ENCODE measurements around the gene ST7L.

Gene ST7L

DNA sequence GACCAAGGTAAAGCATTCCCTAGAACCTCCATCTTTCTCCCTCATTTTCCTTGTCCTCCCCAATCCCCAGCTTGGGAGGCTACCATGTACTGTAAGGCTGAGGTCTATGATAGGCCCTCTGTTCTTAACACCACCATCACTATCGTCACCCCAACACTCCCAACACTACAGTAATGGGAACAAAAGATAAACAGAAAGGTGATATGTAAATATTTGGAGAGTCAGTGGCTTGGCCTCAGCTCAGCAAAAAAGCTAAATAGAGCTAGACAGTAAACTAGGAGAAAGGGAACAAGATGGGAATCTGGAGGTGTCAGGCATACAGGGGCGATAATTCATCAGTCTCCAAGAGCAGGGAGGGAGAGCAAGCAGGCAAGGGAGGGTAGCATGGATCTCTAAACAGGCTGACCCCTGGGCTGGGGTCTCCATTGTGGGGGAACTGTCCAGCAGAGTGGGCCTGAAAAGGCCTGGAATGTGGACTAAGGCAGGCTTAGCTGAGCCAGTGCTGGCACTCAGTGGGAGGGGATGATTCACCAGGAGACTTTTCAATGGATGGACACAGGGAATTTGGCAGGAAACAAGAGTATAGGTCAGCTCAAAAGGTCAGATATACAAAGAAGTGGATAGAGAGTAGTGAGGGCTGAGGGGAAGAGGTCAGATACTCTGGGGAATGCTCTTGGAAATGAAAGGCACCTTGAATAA, 103.5 kb downstream of the ST7L start:
- no peak for DNase-seq (ENCODE audit: low read depth in 2 of 2)

DNA sequence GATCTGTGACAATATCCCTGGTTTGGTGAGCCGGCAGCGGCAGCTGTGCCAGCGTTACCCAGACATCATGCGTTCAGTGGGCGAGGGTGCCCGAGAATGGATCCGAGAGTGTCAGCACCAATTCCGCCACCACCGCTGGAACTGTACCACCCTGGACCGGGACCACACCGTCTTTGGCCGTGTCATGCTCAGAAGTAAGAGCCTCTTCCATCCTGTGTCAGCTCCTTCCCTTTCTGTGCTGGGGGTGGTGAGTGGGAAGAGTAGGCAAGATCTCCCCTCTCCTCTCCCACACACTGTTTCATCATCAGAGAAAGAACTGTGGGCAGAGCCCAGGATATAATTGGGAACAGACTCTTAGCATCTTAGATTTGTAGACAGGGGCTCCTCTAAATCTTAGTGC, 104.0 kb downstream of the ST7L start:
- DNase-seq (ENCODE audit: low read depth in 2 of 2) = no peak

DNA sequence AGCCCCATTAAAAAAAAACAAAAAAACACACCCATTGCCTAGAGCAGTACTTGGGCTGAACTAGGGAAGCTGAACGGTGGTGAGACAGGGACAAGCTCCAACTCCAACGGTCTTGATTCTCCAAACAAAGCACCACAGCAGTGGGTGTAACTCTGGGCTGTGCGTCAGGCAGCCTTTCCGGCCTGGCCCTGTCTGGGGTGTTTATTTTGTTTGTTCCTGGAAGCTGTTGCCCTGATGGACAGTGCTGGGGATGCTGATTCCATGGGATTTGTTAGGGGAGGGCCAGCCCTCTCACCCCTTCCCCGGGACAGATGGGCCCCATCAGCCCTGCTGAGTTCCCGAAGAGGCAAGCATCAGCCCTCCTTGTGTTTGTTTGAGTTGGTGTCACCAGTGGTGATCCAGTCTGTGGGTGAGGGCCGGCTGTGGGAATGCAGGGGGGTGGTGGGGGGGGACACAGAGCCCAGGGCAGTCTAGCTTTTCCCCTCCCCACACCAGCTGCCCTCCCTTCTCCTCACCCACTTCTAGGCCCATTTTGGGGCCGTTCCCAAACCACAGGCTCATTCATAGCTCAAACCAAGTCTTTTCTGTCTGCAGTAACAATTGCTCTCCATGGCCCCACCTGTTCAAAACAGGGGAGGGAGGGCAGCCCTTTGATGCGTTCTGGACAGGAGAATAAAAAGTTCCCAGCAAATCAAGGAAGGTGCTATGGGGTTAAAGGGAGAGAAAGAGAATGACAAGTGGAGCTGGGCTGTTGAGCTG, 105.7 kb downstream of the ST7L start:
- DNase-seq (ENCODE audit: low read depth in 2 of 2) = no peak

DNA sequence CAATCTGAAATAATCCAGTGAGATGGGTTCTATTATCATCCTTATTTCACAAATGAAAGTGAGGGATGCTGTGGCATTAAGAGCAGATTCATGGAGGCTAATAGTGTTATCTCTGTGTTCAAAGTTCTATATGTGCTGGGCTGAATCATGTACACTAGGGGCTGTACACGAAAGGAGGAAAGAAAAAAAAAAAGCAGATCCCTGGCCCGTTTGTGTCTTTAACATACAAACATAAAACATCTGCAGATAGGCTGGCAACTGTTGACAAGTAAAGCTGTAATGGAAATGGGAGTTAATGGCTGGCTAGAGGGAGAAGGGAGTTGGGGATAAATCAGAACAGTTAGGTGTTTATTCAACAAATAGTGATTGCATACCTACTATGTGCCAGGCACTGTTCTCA, 107.0 kb downstream of the ST7L start:
- no peak for DNase-seq (ENCODE audit: low read depth in 2 of 2)

DNA sequence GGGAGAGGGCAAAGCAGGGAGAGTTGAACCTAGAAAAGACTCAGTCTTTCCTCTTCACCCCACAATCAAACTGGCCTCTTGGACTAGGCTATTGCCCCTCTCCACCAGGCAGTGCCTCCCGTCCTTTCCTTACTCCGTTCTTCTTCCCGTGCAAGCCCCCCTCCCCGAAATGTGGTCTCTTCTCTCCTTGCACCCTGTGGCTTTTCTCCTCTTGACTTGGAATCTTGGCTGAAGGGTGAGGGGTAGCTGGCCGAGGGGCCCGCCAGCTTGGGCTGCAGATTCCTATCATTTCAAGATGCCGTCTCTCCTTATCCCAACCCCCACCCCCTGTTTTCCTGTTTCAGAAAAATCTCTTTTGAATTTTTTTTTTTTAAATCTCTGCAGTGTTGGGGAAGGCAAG, 108.6 kb downstream of the ST7L start:
- no peak for DNase-seq (ENCODE audit: low read depth in 2 of 2)

DNA sequence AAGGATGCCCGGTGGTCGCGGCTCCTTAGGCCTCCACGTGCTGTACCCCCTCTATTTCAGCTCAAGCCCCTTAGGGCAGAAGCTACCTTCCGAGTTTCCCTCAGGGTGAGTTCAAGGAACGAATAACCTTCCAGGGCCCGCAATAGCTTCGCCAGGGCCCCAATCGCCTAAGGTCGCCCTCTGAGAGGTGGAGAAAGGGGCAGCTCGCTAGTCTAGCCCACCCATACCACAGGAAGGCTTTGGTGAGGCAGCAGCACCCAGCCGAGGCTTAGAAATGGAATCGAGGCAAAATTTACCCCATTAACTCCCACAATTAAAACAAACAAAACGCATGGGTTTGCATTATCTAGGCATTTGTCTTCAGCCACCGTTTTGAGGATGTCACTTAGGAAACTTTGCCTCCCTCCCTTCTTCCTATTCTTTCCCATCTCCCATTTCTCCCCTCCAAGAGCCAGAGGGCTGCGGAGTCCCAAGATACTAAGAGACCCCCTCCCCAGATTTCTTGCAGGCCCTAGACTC, 109.2 kb downstream of the ST7L start:
- DNase-seq (ENCODE audit: low read depth in 2 of 2) = no peak

DNA sequence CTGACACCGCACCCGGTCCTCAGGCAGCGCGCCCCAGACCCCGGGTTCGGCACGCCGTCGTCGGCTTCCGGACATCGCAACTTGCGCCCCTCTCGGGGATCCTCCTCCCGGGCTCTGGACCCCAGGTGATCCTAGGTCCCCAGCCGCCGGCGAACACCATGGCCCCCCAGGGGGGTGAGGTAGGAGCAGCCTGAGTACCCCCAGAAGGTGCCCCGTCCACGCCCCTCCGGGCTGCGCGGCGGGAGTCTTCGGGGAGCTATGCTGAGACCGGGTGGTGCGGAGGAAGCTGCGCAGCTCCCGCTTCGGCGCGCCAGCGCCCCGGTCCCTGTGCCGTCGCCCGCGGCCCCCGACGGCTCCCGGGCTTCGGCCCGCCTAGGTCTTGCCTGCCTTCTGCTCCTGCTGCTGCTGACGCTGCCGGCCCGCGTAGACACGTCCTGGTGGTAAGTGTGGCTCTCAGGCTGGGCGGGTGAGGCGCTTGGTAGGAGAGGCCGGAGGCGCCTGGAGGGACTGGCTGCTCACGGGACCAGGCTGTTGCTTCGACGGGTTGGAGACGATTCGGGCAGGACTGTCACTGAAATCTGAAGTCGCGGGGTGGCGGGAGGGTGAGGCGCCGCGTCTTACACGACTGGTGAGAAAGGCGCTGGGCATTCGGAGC, 109.8 kb downstream of the ST7L start:
- DNase-seq (ENCODE audit: low read depth in 2 of 2) = no peak

DNA sequence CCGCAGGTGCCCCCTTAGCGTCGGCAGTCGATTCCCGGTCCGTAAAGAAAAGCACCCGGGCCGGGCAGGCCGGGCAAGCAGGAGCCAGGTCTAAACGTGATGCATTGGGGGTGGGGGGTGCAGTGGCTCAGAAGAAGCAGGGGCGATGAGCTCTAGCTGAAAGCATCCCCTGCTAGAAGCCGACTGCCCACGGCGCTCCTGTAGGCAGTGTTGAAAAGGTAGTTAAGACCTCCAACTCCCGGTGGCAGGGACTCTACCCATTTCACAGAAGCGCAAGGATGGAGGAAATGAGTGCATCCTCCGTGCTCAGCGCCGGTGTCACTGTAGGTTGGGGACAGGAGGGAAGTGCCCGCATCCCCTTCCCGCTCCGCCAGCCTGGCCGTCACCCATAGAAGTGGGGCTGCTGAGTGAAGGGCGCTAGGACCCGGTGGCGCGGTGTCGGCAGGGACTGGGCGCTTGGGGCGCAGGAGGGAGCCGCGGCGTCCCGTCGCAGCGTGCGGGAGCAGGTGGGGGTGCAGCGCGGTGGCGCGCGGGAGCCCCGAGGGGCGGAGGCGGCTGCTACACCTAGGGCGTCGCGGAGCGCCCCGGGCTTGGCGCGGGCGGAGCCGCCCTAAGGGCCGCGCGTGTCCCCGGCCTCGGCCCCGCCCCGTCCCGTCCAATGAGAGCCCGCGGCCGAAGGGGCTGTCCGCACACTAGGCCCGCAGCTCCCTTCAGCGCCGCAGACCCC, 110.5 kb downstream of the ST7L start, which contains the start of gene WNT2B:
Gene WNT2B (plus strand): TSS at position 688 of the 727 bp plus-strand sequence. CDS start 298 bp downstream, outside the sequence.
- peak; percentile 13 to 35 for DNase-seq (ENCODE audit: low read depth in 2 of 2)

DNA sequence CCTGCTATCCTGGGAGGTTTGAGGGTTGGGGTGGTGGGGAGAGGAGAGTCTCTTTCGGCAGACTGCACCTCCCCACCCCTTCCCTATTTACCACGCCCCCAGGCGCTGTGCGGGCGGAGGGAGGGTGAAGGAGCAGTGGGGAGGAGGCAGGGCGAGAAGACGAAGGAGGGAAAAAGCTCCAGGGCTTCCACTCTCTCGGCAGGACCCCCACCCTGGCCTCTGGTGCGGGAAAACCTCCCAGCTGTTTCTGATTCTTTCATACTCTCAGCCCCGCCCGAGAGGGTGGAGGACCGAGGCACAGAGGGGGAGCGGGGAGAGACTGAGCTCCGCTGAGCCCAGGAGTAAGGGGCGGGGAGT, 111.0 kb downstream of the ST7L start:
- no peak for DNase-seq (ENCODE audit: low read depth in 2 of 2)

DNA sequence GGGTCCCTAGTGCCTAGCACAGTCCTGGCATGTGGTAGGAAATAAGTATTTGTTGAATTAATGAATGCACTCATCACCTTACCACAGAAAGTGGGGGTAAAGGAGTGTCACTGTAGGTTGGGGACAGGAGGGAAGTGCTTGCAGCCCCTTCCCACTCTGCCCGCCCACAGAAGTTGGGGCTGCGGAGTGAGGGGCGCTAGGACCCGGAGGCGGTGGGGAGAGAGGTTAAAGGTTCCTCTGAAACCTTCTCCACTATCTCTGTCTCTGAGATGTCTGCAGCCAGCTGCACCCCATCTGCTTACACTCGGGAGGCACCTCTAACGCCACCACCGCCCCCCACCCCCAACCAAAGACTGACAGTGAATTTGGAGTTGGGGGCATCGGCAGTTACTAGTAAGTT, 111.6 kb downstream of the ST7L start:
- no peak for DNase-seq (ENCODE audit: low read depth in 2 of 2)

DNA sequence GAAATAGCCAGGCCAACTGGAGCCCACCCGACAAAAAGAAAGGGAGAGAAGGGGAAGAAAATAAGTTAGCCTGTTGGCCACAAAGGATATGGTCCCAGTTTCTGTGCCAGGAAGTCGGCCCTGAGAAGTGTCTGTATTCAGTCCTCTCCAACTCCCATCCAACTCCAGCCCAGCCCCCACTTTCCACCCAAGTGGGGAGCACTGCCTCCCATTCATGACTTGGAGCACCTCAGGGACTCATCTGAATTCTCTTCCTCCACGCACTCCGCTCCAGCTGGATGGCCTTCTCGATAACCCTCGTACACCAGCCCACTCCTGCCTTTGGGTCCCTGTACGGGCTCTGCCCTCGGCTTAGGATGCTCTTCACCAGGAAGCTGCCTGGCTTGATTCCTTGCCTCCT, 112.2 kb downstream of the ST7L start:
- no peak for DNase-seq (ENCODE audit: low read depth in 2 of 2)

DNA sequence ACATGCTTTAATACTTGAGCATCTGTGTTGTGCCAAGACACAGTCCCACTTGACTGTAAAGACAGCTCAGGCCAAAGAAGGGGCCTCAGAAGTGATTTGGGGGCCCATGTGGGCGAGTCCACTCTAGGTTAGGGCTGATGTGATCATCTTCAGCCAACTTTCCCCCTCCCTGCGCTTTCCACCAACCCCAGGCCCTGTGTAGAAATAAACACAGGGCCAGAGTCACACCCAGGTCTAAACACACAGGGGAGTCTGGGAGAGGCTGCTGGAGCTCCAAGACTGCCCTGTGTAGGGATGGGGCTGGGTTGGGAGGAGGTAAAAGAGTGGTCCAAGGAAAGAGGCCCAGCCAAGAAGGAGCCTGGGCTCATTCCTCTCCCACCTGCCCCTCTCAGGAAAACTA, 112.6 kb downstream of the ST7L start:
- no peak for DNase-seq (ENCODE audit: low read depth in 2 of 2)

DNA sequence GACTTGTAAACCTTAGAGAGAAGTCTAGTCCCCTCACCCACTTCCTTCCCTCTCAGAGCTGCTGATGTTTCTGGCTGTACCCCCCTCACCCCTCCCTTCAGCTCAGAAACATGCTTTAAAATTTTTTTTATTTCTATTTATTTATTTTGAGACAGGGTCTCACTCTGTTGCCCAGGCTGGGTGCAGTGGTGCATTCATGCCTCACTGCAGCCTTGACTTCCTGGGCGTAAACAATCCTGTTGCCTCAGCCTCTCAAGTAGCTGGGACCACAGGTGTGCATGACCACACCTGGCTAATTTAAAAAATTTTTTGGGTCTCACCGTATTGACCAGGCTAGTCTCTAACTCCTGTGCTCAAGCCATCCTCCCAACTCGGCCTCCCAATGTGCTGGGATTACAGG, 113.1 kb downstream of the ST7L start:
- no peak for DNase-seq (ENCODE audit: low read depth in 2 of 2)

DNA sequence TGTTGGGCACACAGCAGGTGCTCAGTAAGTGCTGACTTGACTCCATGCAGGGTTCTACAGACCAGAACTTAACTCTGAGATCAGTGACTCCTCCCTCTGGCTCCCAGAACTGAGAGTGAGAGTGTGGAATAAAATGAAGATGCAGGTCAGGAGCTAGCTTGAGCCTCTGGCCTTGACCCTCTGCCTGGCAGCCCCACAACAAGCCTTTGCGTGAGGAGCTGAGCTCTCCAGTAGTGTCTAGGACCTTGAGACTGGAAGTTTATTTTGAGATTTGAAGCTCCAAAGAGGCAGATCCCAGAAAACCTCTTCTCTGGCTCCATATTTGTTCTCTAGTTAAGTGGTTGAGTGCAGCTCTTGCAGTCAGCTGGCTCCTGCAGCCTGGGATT, 113.5 kb downstream of the ST7L start:
- DNase-seq (ENCODE audit: low read depth in 2 of 2) = no peak

DNA sequence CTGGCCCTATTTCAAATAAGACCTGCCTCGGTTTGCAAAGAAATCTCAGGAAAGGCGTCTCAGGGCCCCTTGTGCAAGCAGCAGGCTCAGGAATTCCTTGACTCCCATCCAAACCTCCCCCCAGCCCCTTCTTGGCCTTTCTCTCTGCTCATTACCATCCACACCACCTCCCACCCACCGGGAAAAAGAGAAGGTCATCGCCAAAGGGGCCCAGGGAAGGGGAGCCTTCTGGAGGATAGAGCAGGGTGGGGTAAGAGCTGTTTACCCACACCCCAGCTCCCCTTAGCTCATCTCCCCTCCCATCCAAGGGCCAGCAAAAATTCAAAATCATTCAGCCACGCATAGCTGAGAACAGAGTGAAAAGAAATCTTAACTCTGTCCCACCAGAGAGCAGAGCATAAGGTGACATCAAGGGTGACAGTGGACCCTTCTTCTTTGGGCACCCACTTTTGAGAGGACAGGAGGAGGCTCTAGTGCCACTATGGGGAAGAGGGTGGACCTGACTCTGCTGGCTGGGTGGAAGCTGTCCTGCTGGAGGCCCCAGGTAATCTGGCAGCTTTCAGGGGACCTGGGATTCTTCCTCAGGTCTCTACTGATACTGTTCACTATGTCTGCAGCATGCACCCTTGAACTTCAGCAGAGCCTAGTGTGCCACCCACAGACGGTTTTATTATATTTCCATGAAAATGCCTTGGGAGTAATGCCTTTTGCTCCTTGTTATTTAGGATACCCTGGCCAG, 114.1 kb downstream of the ST7L start:
- DNase-seq (ENCODE audit: low read depth in 2 of 2) = no peak

DNA sequence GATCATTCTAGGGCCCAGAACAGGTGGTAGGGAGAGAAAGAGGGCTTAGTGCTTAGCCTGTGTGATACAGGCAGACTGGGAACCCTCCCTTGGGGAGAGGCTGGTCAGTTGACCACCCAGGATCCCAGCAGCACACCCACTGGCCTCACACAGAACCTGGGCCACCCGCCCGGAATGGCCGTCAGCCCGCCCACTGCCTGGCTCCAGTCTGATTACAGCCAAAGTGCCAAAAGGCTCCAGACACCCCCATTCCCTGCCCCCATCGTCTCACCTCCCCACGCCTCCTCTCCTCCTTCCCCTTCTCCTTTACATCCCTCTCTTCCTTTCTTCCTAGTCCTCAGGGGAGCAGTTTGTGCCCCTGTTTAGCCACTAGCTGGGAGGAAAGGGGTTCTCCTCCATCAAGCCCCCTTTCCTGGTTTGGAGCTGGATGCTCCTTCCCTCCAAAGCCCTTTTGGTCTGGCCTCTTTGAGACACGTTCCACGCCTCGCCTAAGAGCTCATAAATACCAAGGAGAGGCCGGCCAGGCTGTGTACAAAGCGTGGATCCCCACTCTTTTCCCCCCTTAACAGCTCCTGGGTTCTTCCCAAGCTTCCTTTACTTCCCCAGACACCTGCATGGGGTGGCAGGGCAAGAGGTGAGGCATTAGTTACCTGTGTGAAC, 114.8 kb downstream of the ST7L start:
- DNase-seq (ENCODE audit: low read depth in 2 of 2) = no peak

DNA sequence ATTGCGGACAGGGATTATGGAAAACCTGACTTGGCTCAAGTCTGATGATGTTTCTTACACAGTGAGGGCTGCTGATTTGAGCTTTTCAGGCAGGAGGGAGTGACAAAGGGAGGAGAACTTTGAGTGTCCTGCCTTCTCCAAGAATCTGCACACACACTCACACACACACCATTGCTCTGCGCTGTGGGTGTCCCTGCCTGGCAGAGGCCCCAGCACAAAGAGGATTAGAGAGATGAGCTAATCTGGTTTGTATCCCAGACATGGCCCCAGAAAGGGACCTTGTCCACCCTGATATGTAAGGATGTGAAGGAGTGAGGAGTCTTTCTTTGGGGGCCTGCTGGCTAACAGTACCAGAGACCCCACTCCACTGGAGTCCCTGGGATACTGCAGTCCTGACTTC, 116.1 kb downstream of the ST7L start:
- no peak for DNase-seq (ENCODE audit: low read depth in 2 of 2)

DNA sequence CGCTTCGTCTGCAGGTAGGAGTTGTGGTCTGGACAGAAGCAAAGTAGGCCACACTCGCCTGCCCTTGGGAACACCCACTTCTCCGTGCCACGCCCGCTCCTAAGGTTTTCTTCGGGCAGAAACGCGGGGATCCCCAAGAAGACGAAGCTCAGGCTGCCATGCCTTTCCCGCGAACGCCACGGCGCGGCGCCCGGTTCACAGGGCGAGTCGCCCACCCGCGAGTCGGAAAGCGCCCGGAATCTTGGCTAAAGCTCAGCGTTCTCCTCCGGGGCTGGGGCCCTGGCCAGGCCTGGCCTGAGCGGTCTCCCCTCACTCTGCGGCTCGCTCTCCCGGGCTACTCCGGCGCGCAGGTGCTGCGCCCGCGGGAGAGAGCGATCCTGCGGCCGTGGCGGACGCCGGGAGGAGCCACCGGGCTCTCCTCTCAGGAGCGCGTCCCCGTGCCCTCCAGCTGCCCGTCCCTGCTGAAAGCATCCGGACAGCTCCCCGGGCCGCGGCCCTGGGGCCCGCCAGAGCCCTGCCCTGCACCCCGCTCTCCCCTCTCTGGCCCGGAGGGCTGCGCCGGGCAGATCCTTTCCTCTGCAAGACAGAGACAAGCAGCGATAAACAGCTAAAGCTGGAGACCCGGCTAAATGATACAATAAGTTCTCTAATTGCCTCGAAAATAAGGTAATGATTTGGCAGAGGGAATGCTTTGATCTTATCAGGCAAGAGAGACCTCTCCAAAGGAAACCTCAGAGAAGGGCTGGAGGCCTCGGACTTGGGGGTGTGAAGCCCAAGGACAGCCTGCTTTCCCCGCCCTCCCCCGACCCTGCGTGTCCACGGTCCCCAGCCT, 116.9 kb downstream of the ST7L start:
- peak in 1 of 2 donors; percentile 36 for DNase-seq (ENCODE audit: low read depth in 2 of 2)

DNA sequence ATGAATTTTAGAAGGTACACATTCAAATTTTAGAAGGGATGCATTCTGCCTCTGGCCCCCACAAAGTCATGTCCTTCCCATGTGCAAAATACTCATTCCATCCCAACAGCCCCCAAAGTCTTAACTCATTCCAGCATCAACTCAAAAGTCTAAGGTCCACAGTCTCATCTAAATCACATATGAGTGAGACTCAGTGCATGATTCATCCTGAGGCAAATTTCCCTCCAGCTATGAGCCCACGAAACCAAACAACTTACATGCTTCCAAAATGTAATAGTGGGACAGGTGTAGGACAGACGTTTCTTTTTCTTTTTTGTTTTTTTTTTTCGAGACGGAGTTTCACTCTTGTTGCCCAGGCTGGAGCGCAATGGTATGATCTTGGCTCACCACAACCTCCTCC, 122.7 kb downstream of the ST7L start:
- no peak for DNase-seq (ENCODE audit: low read depth in 2 of 2)

DNA sequence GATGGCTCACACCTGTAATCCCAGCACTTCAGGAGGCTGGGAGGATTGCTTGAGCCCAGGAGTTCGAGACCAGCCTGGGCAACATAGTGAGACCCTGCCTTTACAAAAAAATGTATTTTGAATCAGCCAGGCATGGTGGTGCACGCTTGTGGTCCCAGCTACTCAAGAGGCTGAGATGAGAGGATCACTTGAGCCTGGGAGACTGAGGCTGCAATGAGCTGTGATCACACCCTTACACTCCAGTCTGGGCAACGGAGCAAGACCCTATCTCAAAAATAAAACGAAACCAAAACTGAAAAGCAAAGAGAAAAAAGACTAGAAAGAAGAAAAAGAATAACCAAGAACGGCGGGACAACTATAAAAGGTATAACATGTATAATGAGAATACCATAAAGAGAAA, 125.6 kb downstream of the ST7L start:
- no peak for DNase-seq (ENCODE audit: low read depth in 2 of 2)

All from stimulated activated CD8-positive, alpha-beta memory T cell treated with anti-CD3 and anti-CD28 coated beads, Interleukin-15, amount 100 ng/mL, for 48 hours (primary cell).